Adipose tissue (tissue), 3 donors: ENCODE results near the gene FIZ1. TPM values are rescaled to one million over a fixed set of nuclear protein-coding genes. Genes with fewer than 3 reads are reported as not detected.

Source experiments
- H3K27ac ChIP-seq: one replicate; pipeline ENCODE4 v1.5.1; 2013; ENCODE audit warnings: low read depth, low read length
- WGBS, 3 donors: extraction: QIAGEN DNeasy Blood & Tissue Kit; methylation state at CpG; one replicate each; pipeline ENCODE4 v1.1.7; 2013; 5-methylcytosine and 5-hydroxymethylcytosine counted together
- polyA plus RNA-seq, 3 donors: library from polyadenylated mRNA; stranded (reverse); fragments of 200-250 nt; gene quantifications; one replicate each; pipeline ENCODE4 v1.2.3, GENCODE V29; 2013
- donor health status: healthy with polysubstance abuse.
- donor health status: Bipolar disorder and iron deficiency.
- donor health status: healthy.

The FIZ1 gene
- polyA plus RNA-seq, 3 donors, result 6.8 to 9.7 (median 8.4) TPM

DNA sequence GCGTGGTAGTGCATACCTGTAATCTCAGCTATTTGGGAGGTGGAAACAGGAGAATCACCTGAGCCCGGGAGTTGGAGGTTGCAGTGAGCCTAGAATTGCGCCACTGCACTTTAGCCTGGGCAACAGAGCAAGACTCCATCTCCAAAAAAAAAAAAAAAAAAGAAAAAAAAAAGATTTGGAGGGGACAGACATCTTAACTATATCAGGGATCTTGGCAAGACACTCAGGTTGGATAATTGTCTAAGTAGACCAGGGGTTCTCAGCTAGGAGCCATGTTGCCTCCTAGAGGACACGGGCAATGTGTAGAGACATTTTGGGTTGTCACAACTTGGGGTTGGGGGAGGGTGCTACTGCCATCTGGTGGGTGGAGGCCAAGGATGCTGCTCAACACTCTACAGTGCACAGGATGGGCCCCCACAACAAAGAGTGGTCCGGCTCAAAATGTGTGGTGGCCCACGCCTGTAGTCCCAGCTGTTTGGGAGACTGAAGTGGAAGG is 39.6 kb upstream of the FIZ1 start:
- 82 to 87% (median 83%) methylated on average over 6 of the region's 6 CpGs for WGBS, 3 donors
- H3K27ac ChIP-seq, result no peak overlapping the region

DNA sequence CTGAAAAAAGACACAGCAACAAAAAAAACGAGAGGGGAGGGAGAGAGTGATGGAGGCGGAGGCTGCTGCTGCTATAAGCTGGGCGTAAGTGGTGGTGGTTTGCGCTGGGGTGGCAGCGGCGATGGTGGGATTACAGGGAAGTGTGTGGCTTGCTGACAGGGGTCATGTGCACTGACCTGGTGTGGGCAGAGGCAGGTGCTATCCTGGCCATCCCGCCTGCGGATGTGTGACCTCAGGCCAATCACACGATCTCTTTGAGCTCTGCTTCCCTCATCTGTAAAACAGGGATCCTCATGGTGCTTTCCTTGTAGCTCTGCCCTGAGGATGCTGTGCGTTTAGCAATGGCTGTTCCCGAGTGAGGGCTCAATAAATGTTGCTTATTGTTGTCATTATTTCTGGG is 38.2 kb upstream of the FIZ1 start:
- no peak overlapping the region for H3K27ac ChIP-seq
- 76 to 83% (median 78%) methylated on average over 11 of the region's 11 CpGs for WGBS, 3 donors

DNA sequence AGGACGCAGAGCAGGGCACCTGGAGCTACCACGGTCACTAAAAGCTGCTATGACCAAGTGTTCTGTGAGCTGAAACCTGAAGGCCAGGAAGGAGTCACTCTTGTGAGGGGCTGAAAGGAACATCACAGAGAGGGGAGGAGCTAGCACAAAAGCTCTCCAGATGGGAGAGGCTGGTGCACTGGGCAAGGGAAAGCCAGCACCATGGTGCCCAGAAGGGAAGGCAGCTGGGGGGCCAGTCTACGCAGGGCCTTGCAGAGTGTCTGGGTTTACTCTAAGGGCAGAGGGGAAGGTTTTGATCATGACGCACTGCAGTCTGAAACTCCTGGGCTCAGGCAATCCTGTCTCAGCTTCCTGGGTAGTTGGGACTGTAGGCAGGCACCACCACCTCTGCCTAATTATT is 37.4 kb upstream of the FIZ1 start:
- no peak overlapping the region for H3K27ac ChIP-seq
- 83 to 88% (median 84%) methylated on average over 4 of the region's 4 CpGs for WGBS, 3 donors

DNA sequence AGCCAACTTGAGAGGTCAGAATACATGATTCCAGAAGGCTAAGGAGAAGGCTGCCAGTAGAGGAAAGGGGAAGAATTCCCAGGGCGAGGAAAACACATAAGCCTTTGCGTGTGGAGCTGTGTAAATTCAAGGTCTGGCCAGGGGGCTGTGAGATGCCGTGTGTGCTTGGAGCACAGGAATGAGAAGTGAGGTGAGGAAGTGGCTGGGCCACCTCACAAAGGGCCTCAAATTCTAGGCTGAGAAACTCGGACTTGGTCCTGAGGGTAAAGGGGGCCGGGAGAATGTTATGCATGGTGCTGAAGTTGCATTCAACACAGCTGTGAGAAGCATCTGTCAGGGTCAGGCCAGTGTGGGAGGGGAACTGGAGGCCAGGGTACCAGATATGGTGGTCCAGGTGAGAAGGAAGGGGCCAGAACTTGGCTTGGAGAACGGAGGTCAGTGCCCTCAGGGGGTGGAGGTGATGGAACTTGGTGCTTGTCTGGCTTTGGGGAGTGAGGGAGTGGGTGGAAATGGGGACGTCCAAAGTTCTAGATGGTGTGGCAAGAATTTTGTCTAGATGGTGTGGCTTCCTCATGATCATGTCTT is 36.6 kb upstream of the FIZ1 start:
- 46 to 57% (median 57%) methylated on average over 7 of the region's 7 CpGs for WGBS, 3 donors
- no peak overlapping the region for H3K27ac ChIP-seq

DNA sequence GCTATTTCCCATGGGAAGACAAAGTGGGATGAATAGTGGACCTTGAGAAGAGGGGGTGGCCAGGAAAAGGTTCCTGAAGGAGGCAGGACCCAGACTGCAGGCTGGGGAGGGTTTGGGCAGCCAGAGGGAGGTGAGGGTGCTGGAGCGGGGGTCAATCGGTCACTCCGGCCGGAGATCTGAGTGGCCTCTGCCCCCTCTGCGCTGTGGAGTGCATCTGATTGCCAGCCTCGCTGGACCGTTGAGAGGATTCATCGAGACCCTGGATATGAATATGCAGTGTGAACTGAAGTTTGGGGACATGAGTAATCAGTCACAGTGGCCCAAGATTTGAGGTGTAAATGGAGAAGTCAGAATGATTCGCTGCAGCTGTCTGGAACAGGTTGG is 36.0 kb upstream of the FIZ1 start:
- 6 to 13% (median 7%) methylated on average over 9 of the region's 9 CpGs for WGBS, 3 donors

DNA sequence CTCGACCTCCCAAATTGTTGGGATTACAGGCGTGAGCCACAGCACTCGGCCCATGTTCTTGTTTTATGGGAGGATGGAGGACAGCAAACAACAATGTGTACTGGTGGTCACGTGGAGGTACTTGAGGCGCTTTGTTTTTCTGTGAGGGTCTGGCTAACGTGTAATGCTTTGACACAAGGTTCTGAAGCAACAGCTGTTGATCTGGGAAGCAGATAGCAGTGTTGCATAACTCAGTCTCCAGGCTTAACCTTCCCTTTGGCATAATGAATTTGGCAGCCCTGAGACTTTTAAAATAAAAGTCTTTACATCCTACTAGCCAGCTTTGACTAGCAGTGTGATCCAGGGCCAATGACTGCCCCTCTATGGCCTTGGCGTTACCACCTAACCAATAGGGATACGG is 34.5 kb upstream of the FIZ1 start:
- 59 to 79% (median 67%) methylated on average over 8 of the region's 8 CpGs for WGBS, 3 donors
- no peak overlapping the region for H3K27ac ChIP-seq

More for the DNA sequence above, 36.0 kb upstream of the FIZ1 start:
- peak overlapping the region; percentile 95 for H3K27ac ChIP-seq

DNA sequence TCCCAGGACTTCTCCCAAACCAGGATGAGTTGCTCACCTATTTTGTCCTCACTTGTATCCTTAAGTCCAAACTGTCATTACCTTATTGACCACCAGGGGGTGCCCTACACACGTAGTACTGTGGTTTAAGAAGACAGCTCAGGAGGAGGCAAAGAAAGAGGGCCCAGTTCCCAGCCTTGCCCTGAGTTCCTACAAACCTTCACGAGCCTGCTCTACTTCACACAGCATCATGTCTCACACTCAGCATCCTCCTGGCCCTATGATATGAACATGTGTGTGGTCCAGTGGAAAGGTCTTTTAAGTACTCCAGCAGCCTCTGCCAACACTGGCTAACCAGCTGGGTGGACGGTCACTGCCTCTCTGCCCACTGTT is 33.1 kb upstream of the FIZ1 start:
- WGBS, 3 donors, result 22 to 30% (median 27%) methylated on average over 3 of the region's 3 CpGs
- no peak overlapping the region for H3K27ac ChIP-seq

DNA sequence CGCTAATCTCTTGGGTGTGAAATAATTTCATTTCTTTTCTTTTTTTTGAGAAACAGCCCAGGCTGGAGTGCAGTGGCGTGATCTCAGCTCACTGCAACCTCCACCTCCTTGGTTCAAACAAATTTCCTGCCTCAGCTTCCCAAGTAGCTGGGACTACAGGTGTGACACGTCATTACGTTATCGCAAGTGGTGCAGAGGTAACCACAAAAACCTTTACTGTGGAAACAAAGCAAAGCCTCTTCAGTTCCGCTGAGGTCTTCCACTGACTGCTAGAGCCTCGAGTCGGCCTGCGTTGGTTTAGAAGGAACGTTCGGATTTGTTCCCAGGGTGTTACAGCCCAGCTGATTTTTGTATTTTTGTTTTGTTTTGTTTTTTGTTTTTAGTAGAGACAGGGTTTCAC is 27.0 kb upstream of the FIZ1 start:
- no peak overlapping the region for H3K27ac ChIP-seq
- 86 to 89% (median 88%) methylated on average over 11 of the region's 11 CpGs for WGBS, 3 donors

DNA sequence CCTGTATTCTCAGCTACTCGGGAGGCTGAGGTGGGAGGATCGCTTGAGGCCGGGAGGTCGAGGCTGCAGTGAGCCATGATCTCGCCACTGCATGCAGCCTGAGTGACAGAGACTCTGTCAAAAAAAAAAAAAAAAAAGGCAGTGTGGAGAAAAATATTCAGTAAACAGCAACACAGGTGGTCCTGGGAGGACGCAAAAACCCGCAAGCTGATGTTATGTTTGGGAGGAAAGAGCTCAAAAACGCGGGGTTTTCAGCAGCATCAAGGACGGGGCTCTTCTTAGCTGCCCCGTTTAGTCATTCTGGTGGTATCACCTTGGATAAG is 25.6 kb upstream of the FIZ1 start:
- H3K27ac ChIP-seq, result no peak overlapping the region
- 34 to 51% (median 44%) methylated on average over 11 of the region's 11 CpGs for WGBS, 3 donors

DNA sequence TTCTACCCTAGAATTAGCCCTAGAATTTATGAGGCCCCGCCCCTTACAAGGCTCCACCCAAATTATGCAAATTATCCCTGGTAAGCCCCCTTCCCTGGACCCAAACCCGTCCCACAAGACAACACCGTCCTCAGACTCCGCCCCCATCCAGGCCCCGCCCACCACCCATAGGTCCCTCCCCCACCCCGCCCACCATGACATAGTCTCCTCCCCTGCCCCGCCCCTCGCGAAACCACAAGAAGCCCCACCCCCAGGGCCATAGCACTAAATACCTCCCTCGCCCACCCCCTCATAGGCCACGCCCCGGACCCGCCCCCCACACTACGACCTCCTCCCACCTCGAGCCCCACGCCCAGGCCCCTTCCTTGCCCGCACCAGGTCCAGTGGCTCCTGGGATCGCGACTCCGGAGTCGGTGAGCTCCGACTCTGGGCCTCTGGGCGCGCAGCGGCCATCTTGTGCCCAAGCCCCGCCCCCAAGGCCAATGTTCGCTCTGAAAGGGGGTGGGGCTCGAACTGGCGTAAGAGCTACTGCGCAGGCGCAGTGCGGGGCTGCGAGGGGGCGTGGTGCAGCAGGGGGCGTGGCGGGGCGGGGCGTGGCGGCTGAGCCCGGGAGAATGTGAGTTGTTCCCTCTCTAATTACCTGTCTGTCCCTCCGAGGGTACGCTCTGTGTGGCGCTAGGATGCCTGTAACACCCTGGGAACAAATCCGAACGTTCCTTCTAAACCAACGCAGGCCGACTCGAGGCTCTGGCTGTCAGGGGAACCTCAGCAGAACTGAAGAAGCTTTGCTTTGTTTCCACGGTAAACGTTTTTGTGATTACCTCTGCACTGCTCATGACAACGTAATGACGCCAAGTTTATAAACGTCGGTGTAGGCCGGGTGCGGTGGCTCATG is 25.0 kb upstream of the FIZ1 start, which contains the start of gene ZNF784:
ZNF784 (minus strand) TSS at position 458 of the 895 bp plus-strand sequence; CDS start at position 453, 5 bp downstream.
- 1% methylated on average over 52 to 56 of the region's 56 CpGs for WGBS, 3 donors
- H3K27ac ChIP-seq, result peak within 1 kb of the TSS; percentile 83

DNA sequence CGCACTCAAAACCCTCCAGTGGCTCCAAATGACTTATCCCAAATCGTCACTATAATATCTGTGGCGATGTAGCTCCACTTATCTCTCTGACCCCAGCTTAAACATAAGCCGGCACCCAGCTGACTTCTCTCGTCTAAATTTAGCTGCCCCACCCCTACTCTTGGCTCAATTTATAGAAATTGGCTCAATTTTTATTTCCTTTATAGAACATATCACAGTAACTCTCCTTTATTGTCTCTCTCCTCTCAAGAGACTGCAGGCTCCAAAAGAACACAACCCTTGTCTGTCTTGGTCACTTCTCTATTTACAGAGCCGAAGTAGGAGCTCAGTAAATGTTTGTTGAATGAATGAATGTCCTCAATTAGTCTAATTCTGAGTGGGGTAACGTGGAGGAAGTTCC is 24.2 kb upstream of the FIZ1 start:
- H3K27ac ChIP-seq, result no peak overlapping the region
- 48 to 68% (median 59%) methylated on average over 7 of the region's 7 CpGs for WGBS, 3 donors

DNA sequence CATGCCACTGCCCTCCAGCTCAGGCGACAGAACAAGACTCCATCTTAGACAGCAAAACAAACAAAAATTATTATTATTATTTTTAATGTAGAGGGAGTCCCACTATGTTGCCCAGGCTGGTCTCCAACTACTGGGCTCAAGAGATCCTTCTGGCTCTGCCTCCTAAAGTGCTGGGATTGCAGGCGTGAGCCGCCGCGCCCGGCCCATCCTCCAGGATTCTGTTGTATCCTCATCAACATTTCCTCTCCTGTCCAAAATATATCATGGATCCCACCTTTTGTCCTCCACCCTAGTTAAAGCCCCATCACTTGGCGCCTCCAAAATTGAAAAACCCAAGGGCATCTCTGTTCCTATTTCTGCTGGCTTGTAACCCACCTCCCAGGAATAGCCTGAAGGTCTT is 23.8 kb upstream of the FIZ1 start:
- 96 to 98% (median 96%) methylated on average over 7 of the region's 7 CpGs for WGBS, 3 donors
- no peak overlapping the region for H3K27ac ChIP-seq

DNA sequence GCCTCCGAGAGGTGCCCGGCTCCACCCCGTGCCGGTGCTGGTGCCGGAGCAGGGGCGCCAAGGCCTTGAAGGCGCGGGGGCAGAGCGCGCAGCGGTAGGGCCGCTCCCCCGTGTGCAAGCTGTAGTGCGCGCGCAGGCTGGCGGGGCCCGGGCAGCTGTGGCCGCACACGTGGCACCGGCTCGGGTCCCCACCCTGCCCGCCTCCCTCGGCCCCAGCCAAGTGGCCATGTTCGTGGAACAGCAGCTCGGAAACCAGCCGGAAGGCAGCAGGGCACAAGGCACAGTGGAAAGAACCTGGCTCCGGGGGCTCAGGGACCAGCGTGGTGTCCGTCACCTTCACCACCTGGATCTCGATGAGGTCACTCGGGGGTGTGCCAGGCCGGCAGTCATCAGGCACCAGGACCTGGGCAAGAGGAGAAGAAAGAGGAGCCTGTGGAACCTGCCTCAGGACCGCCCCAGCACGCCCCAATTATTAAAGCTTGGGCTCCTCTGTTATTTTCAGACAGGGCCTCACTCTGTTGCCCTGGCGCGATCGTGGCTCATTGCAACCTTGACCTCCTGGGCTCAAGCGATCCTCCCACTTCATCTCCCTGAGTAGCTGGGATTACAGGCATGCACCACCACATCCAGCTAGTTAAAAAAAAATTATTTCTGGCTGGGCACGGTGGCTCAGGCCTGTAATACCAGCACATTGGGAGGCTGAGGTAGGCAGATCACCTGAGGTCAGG is 23.1 kb upstream of the FIZ1 start:
- H3K27ac ChIP-seq, result no peak overlapping the region
- WGBS, 3 donors, result 92 to 96% (median 95%) methylated on average over 38 to 40 of the region's 40 CpGs

DNA sequence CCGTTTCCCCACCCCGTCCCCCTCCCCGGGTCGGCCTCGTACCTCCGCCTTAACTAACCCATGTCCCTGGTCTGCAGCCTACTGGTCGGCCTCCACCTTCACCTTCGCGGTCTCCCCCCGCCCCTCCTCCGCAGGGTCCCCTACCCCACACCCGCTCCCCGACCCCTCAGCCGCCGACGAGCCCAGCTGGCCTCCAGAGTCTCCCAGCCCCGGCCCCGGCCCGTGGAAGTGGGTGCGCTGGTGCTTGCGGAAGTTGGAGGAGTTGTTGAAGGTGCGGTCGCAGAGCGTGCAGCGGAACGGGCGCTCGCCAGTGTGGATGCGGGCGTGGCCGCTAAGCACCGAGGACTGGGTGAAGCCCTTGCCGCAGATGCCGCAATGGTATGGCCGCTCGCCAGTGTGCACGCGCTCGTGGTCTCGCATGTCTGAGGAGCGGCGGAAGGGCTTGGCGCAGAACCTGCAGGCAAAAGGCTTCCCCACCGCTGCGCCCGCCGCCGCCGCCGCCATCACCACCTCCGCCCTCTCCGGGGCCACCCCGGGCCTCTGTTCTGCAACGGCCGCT is 22.4 kb upstream of the FIZ1 start:
- no peak overlapping the region for H3K27ac ChIP-seq
- 95% methylated on average over 54 to 55 of the region's 55 CpGs for WGBS, 3 donors

DNA sequence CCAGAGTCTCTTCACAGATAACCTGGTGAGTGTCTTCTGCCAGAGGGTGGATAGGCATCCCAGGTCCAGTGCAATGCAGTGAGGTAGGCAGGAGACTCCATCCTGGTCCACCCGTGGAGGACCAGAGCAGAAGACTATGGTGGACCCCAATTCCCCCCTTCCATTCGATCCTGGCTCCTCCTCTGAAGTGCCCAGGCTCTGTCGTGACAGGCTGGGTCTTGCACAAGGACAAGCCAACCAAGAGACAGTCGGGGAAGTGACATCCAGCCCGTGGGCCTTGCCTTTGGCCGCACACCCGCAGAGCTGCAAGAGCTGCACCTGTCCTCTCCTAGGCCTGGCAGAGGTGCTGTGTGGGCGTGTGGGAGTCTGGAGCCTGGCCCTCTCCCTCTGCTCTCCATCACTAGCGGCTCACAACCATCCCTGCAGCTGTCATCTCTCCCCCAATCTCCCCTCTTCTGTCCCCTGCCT is 21.9 kb upstream of the FIZ1 start:
- no peak overlapping the region for H3K27ac ChIP-seq
- 65 to 85% (median 70%) methylated on average over 9 of the region's 9 CpGs for WGBS, 3 donors

DNA sequence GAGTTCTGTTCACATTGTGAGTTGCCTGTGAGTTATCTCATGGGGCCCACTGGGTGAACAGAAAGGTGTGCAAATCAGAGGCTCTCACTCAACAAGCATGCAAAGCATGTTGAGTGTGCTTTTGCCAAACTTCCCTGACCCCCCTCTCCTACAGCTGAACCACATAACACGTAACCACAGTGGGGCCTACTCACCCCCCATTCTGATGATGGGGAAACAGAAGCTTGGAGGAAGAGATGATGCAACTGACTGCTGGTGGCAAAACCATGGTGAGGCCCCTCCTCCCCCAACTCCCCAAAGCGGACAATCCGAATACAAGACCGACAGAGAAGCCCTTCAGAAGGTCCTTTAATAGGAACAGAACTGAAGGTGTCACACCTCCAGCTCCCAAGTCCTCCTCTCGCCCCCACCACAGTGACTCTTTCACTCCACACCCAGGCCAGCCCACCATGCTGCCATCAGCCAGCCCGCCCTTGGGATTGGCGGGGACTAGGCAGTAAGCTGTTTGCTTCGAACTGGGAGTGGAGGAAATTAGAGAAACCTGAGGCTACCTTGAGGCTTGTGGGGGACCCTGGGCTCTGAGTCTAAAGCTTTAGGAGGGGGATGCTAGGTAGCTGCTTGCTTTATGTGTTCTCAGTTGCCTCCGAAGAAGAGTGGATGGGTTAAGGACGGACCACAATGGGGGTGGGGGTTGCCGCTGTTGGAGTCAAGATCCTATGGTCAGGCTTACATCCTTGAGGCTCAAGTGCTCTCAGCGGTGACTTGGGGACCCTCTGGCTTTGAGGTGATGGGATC is 21.3 kb upstream of the FIZ1 start:
- no peak overlapping the region for H3K27ac ChIP-seq
- 70 to 90% (median 76%) methylated on average over 12 of the region's 12 CpGs for WGBS, 3 donors

DNA sequence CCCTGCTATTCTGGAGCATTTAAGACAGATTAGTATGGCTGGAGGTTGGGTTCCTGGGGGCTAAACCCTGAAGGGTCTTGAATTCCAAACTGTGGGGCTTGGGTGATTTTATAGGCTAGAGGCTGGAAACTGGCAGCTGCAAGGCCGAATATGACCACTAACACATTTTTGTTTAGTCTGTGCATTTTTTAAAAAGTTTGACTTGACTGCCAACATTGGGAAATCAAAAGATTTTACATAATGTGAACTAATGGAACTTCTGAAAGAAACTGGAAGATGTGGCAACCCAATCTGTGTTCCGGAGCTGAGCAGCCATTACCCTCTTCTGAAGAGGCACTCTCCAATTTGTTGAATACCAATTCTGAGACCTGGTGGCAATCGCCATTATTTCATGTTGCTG is 20.0 kb upstream of the FIZ1 start:
- no peak overlapping the region for H3K27ac ChIP-seq
- WGBS, 3 donors, result 47 to 87% (median 62%) methylated on average over 3 of the region's 3 CpGs

DNA sequence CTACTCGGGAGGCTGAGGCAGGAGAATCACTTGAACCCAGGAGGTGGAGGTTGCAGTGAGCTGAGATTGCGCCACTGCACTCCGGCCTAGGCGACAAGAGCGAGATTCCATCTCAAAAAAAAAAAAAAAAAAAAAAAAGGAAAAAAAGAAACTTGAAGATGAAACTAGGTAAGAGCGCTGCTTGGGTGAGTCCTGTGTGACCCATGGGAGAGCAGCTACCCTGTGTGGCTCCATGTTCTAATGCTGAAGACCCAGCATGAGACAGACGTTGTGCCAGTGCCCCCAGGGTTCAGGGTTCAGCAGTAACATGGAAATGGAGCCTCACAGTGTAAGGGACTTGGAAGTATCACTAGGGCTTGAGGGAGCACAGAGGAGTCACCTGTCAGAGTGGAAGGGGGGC is 19.1 kb upstream of the FIZ1 start:
- 80 to 90% (median 82%) methylated on average over 7 of the region's 7 CpGs for WGBS, 3 donors
- H3K27ac ChIP-seq, result no peak overlapping the region
